ENCODE data around the gene SYDE1.

GRCh38 chr19:15108845-15109767, 1.9 kb downstream of the SYDE1 start:
- TF ChIP-seq CTCF (conservative IDR thresholded peaks at IDR 0.05): no peak
- no peak for TF ChIP-seq ZFX (IDR thresholded peaks at IDR 0.05)

Measured in C4-2B (cell line).